Adipocyte (in vitro differentiated cells): ENCODE results near the gene F12.
A peak's percentile ranks its signal among the peaks of the same experiment; 100 is the strongest.
"Not testable (repeated sequence)": the region's sequence is repeated elsewhere in the genome, so short reads cannot be mapped to it uniquely, and the experiment has no call there.

Source experiments
- DNase-seq: peaks from one replicate; pipeline ENCODE4 v3.0.0-alpha.2; 2015; ENCODE audit warnings: low read depth
- H3K27me3 ChIP-seq: replicated peaks from 2 replicates; pipeline ENCODE4 v1.7.0; 2013; ENCODE audit warnings: mild to moderate bottlenecking, low read length, moderate library complexity; ENCODE audit not compliant: control insufficient read depth, insufficient read depth
- H3K36me3 ChIP-seq: 2 replicates; pipeline ENCODE4 v1.7.0; 2013; ENCODE audit warnings: low read length, mild to moderate bottlenecking, moderate library complexity; ENCODE audit not compliant: control insufficient read depth, insufficient read depth, severe bottlenecking
- H3K4me1 ChIP-seq: 2 replicates; pipeline ENCODE4 v1.7.0; 2013; ENCODE audit warnings: mild to moderate bottlenecking, low read length, moderate library complexity; ENCODE audit not compliant: control insufficient read depth, insufficient read depth
- H3K4me3 ChIP-seq: 2 replicates; pipeline ENCODE4 v1.7.0; 2013; ENCODE audit warnings: mild to moderate bottlenecking, low read length, moderate library complexity
- H3K9ac ChIP-seq: 2 replicates; pipeline ENCODE4 v1.7.0; 2013; ENCODE audit warnings: mild to moderate bottlenecking, low read length, moderate library complexity
- H3K9me3 ChIP-seq: 2 replicates; pipeline ENCODE4 v1.7.0; 2013; ENCODE audit warnings: mild to moderate bottlenecking, low read length, moderate library complexity; ENCODE audit not compliant: control insufficient read depth

Gene F12

DNA sequence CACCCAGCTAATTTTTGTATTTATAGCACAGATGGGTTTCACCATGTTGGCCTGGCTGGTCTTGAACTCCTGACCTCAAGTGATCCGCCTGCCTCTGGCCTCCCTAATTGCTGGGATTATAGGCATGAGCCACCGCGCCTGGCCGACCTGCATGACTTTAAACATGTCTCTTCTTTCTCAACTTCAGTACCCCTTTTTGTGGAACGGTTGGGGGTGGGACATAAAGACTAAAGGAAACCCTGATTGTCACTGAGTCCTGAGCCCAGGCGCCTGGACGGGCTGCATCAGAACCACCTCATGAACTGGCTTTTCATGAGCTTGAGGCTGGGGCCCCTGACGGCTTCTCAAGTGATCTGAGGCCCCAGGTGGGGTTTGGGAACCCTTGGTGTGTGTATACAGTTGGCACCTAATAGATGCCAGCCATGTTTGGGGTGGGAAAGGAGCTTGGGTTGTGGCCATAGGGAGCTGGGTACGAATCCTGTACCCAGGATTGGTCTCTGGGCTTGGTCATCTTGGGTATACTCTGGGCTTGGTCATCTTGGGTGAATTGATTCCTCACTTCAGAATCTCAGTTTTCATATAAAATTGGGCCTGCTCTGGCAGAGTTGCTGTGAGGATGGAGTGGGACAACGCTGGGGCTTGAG lies 19.3 kb upstream of the F12 start:
- H3K36me3 ChIP-seq: peaks cover 4% of the 10 kb centered on the region
- no peak overlapping the region for H3K9ac ChIP-seq
- no peak for DNase-seq
- peaks cover 18% of the 10 kb centered on the region for H3K4me1 ChIP-seq
- no peaks in the 10 kb centered on the region for H3K27me3 ChIP-seq
- no peaks in the 10 kb centered on the region for H3K9me3 ChIP-seq
- no peak overlapping the region for H3K4me3 ChIP-seq

DNA sequence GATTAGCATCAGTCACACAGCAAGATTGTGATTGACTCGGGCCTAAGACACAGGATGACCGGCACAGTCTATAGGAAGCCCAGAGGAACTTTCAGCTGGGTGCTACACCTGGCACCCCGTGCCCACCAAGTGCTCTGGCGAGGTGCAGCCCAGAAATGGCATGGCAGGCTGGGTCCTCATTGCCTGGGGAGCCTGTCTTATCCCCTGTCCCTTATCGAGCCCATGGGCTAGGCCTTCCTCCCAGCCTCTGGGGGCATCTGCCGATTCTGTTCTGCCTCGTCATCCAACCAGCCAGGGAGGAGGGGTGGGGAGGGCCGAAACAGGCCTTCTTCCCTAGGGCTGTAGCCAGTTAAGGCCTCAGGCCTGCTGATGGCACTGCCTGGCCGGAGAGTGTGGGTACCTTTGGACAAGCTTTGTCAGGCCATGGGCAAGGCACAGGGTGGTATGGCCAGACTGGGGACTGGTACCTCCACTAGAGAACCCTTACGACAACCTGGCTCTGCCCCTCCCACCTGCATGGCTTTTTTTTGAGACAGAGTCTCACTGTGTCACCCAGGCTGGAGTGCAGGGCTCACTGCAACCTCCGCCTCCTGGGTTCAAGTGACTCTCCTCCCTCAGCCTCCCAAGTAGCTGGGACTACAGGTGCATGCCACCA lies 18.7 kb upstream of the F12 start:
- Histone ChIP-seq H3K4me3 (peak overlapping the region; percentile 81), H3K36me3 (peaks cover 4% of the 10 kb centered on the region), H3K9me3 (no peaks in the 10 kb centered on the region), H3K27me3 (no peaks in the 10 kb centered on the region), H3K4me1 (peaks cover 18% of the 10 kb centered on the region), H3K9ac (peak overlapping the region; percentile 93)
- DNase-seq: no peak

DNA sequence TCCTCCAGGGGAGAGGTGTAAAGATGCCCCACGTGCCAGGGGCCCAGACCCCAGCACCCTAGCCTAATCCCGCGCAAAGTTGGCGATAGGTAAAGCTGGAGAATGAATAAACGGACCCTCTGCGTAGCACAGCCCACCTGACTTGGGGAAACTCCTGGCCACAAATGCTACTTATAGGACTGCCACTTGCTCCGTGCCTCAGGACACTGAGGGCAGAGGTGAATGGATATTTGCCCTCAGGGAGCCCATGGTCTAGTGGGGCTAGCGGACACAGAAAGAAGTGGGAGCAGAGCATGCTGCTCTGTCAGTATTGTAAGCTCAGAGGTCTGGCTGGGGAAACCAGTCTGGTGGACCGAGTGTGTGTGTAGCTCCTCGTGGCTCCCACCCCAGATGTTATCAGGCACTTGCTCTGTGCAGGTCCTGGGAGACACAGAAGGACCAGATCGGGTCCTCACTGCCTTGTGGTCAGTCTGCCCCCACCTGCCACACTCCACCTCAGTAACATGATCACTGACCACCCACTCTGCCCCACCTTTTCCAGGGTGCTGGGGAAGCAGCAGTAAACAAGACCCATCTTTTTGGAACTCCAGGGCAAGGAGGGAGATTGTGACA lies 18.0 kb upstream of the F12 start:
- H3K9ac ChIP-seq: peak overlapping the region; percentile 93
- no peaks in the 10 kb centered on the region for H3K27me3 ChIP-seq
- no peaks in the 10 kb centered on the region for H3K9me3 ChIP-seq
- H3K4me1 ChIP-seq: peaks cover 18% of the 10 kb centered on the region
- DNase-seq: peak; percentile 22
- H3K36me3 ChIP-seq: no peaks in the 10 kb centered on the region
- peak overlapping the region; percentile 81 for H3K4me3 ChIP-seq

DNA sequence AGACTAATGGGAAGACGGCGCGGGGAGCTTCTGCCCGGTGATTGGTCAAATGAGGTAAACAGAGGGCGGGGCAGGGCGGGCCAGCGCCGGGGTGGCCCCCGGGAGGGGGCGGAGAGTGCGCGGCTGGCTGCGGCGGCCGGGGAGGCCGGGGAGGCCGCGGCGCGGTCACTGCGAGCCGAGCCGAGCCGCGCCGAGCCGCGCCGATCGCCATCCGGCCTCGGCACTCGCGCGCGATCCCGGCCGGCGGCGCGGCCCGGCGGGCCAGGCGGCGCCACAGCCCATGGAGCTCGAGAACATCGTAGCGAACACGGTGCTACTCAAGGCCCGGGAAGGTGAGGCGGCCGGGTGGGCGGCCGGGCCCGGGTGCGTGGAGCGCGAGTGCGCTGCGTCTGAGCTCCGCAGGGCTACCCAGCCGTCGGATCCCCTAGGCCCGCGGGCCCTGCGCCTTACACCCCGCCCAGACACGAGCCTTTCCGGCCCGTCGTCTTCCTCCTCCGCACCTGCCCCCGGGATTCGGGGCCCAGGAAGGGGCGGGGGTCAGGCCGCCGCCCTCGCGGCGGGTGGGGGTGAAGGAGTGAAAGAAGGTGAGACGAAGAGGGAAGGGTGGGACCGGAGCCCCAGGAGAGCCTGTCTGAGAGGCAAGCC lies 17.3 kb upstream of the F12 start, which contains the start of gene GRK6:
GRK6 (plus strand) TSS at position 111 of the 645 bp plus-strand sequence; CDS start at position 281, 170 bp downstream.
- Histone ChIP-seq H3K36me3 (no peaks in the 10 kb centered on the region), H3K9ac (peak within 1 kb of the TSS; percentile 93), H3K4me1 (peaks cover 18% of the 10 kb centered on the region), H3K4me3 (peak within 1 kb of the TSS; percentile 88), H3K9me3 (no peaks in the 10 kb centered on the region), H3K27me3 (no peaks in the 10 kb centered on the region)
- no peak for DNase-seq

DNA sequence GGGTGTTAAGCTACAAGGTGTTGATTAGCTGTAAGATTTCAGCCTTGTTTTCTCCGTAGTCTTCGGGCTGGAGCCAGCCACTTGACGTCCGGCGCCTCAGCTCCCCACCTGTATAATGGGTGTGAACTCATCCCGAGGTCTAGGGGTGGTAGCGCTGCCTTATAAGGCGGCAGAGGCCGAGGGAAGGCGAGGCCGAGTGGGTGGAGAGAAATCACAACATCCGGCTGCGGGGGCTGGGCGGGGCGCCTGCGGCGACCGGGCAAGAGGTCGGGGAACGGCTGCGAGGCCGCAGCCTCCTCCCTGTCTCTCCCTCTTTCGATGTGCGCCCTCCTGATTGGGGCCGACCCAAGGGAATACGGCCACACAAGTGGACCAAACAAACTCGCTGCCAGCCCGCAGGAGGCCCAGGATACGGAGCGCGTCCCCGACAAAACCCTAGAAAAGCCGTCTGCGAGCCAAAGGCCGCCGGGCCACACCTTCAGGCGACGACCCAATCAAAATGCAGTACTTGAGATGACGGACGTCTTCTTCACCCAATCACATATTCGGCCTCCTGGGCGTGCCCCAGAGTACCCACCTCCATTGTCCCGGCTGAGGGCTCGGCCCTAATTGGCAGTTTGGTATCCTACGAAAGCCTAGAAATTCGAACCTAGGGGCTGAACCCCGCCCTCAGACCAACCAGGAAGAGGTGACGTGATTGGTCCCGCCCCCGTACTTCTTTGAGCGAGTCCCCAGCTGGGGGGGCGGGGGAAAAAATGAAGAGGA lies 16.6 kb upstream of the F12 start:
- Histone ChIP-seq H3K36me3 (no peaks in the 10 kb centered on the region), H3K4me1 (peaks cover 18% of the 10 kb centered on the region), H3K4me3 (peak overlapping the region; percentile 88), H3K27me3 (no peaks in the 10 kb centered on the region), H3K9me3 (no peaks in the 10 kb centered on the region), H3K9ac (peak overlapping the region; percentile 90)
- DNase-seq: peak; percentile 100

DNA sequence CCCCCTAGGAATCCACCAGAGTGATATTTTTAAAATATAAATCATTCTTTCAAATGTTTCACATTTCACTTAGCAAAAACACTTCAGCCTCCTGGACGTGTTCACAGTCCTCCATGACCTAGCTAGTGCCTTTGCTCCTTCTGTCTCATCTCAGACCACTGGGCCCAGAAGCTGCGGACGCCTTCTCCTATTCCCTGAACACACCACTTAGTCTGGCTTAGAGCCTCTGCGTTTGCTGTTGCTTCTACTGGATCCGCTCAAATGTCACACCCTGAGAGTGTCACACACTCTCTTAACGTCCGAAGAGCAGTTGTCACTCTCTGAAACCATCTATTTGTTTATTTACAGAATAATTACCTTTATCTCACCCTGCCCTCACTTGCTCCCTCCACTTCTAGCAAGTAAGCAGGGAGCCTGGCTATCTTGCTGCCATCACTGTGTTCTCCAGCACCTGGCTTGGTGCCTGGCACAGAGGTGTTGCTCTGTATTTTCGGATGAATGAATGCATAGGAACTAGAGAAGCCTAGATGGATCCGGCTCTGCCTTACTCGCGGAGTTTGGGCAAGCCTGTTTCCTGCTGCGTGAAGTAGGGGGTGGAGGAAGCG lies 15.9 kb upstream of the F12 start:
- DNase-seq: no peak
- Histone ChIP-seq H3K27me3 (no peaks in the 10 kb centered on the region), H3K4me1 (peaks cover 18% of the 10 kb centered on the region), H3K9me3 (no peaks in the 10 kb centered on the region), H3K9ac (peak overlapping the region; percentile 90), H3K4me3 (peak overlapping the region; percentile 88), H3K36me3 (no peaks in the 10 kb centered on the region)

DNA sequence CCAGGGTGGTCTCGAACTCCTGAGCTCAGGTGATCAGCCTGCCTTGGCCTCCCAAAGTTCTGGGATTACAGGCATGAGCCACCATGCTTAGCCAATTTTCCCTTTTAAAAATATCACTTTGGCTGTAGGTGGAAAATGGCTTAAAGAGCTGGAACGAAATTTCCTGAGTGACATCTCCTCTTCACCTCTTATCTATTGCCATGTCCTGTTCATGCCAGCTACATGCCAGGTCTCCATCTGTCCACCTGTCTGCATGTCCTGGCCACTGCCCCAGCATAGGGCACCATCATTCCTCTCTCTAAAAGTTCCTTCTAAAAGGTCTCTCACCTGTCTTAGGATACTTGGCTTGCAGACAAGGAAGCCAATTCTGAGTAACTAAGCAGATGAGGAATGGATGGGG lies 14.3 kb upstream of the F12 start:
- no peak overlapping the region for H3K9ac ChIP-seq
- peaks cover 18% of the 10 kb centered on the region for H3K4me1 ChIP-seq
- no peak for DNase-seq
- H3K4me3 ChIP-seq: no peak overlapping the region
- H3K9me3 ChIP-seq: no peaks in the 10 kb centered on the region
- H3K36me3 ChIP-seq: no peaks in the 10 kb centered on the region
- no peaks in the 10 kb centered on the region for H3K27me3 ChIP-seq

DNA sequence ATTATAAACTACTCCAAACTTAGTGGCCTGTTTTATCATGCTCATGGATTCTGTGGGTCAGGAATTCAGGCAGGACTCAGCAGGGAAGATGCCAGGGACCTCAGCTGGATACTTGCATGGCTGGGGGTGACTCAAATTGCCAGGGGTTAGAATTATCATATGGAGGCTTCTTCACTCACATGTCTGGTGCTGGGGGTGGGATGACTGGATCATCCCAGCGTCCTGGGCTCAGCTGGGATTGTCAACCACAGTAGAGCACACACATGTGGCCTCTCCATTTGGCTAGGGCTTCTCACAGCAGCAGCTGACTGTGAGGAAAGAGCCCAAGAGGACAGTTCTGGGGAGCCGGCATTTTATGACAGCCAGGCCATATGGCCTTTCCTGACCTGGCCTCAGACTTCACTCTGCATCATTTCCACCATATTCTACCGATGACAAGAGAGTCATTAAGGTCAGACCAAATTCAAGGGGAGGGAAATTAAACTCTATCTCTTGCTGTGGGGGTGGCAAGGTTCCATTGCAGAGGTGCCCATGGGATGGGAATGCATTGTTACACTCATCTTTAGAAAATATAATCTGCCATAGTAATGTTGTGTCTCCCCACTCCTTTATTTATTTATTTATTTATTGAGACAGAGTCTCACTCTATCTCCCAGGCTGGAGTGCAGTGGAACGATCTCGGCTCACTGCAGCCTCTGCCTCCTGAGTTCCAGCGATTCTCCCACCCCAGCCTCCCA lies 11.9 kb upstream of the F12 start:
- Histone ChIP-seq H3K9me3 (no peaks in the 10 kb centered on the region), H3K36me3 (no peaks in the 10 kb centered on the region), H3K4me3 (no peak overlapping the region), H3K27me3 (no peaks in the 10 kb centered on the region), H3K4me1 (peaks cover 10% of the 10 kb centered on the region), H3K9ac (no peak overlapping the region)
- no peak for DNase-seq

DNA sequence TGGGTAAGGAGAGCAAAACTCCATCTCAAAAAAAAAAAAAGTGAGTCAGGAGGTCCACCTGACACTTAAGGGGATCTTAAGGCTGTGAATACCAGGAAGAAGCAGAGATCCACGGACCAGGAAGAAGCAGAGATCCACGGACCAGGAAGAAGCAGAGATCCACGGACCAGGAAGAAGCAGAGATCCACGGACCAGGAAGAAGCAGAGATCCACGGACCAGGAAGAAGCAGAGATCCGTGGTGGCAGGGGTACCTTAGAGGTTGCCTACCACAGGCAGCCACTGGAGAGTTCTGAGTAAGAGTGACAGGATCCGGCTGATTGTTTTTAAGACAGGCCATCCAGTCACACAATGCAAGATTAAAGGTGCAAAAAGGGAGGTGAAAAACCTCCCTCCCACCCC lies 11.1 kb upstream of the F12 start:
- not testable (repeated sequence) for DNase-seq, H3K36me3 ChIP-seq

DNA sequence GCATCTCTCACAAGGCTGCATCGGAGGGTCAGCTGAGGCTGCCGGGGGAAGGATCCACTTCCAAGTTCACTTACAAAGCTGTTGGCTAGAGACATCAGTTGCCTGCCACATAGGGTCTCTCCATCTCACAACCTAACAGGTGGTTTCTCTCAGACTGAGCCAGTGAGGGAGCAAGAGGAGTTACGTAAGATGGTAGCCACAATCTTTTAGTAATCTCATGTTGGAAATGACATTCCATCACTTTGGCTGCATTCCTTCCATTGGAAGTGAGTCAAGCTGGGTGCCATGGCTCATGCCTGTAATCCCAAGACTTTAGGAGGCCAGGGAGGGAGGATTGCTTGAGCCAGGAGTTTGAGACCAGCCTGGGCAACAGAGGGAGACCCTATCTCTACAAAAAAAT lies 9.7 kb upstream of the F12 start:
- Histone ChIP-seq H3K27me3 (peaks cover 3% of the 10 kb centered on the region), H3K36me3 (no peaks in the 10 kb centered on the region), H3K9me3 (no peaks in the 10 kb centered on the region), H3K4me3 (no peak overlapping the region), H3K4me1 (peaks cover 6% of the 10 kb centered on the region), H3K9ac (no peak overlapping the region)
- DNase-seq: peak; percentile 52

More for the DNA sequence above, 11.1 kb upstream of the F12 start:
- H3K27me3 ChIP-seq, H3K4me1 ChIP-seq, H3K4me3 ChIP-seq, H3K9me3 ChIP-seq, H3K9ac ChIP-seq: not testable (repeated sequence)
